ENCODE results near the gene WDR73.

DNA sequence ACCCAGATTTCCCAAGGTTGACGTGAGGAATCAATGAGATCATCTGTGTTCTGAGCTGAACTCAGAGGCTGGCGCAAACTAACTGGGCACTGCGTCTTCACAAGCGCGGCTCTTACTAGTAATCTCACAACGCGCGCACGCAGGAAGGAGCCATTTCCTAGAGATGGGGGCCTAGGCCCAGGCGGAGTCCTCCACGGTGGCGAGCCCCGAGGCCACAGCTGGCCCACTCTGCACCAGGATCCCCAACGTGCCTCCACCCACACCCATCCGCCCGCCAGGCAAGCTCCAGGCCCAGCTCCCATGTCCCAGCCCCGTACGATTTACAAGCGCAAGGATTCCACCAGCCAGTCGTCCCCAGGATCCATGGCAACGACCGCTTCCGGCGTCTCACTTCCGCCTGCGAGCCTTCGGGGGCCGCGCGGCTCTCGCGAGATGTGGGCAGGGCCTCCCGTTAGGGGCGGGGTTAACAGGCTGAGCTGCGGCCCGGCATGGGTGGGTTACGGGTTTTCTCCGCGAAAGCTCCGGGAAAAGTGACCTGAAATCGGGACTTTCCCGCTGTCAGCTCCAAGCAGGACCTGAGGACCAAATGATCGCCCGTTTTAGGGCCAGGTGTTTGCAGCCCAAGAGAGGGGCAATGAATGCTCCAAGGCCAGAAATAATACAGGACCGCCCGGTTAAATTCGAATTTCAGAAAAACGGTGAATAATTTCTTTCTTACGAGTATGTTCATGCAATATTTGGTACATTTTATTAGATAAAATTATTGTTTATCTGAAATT is at the start of gene WDR73:
- TF ChIP-seq HNRNPL (IDR thresholded peaks at IDR 0.05; ENCODE audit: low read depth, low read length): no peak
- TF ChIP-seq ZFP30 (CRISPR knock-in tag; IDR thresholded peaks at IDR 0.05; ENCODE audit: borderline replicate concordance): no peak
- TF ChIP-seq, protein P1, sequence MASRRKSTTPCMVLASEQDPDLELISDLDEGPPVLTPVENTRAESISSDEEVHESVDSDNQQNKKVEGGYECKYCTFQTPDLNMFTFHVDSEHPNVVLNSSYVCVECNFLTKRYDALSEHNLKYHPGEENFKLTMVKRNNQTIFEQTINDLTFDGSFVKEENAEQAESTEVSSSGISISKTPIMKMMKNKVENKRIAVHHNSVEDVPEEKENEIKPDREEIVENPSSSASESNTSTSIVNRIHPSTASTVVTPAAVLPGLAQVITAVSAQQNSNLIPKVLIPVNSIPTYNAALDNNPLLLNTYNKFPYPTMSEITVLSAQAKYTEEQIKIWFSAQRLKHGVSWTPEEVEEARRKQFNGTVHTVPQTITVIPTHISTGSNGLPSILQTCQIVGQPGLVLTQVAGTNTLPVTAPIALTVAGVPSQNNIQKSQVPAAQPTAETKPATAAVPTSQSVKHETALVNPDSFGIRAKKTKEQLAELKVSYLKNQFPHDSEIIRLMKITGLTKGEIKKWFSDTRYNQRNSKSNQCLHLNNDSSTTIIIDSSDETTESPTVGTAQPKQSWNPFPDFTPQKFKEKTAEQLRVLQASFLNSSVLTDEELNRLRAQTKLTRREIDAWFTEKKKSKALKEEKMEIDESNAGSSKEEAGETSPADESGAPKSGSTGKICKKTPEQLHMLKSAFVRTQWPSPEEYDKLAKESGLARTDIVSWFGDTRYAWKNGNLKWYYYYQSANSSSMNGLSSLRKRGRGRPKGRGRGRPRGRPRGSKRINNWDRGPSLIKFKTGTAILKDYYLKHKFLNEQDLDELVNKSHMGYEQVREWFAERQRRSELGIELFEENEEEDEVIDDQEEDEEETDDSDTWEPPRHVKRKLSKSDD (conservative IDR thresholded peaks at IDR 0.05; ENCODE audit: low read length): peak; percentile 97
- TF ChIP-seq, protein P2, sequence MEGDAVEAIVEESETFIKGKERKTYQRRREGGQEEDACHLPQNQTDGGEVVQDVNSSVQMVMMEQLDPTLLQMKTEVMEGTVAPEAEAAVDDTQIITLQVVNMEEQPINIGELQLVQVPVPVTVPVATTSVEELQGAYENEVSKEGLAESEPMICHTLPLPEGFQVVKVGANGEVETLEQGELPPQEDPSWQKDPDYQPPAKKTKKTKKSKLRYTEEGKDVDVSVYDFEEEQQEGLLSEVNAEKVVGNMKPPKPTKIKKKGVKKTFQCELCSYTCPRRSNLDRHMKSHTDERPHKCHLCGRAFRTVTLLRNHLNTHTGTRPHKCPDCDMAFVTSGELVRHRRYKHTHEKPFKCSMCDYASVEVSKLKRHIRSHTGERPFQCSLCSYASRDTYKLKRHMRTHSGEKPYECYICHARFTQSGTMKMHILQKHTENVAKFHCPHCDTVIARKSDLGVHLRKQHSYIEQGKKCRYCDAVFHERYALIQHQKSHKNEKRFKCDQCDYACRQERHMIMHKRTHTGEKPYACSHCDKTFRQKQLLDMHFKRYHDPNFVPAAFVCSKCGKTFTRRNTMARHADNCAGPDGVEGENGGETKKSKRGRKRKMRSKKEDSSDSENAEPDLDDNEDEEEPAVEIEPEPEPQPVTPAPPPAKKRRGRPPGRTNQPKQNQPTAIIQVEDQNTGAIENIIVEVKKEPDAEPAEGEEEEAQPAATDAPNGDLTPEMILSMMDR (IDR thresholded peaks at IDR 0.05 in 2 of 3, conservative IDR thresholded peaks at IDR 0.05 in 1 of 3; ENCODE audit: insufficient read depth in 2 of 3, low read depth in 1 of 3, low read length in 3 of 3): peak in 1 of 3 experiments; percentile 34; a peak in 2 of 6 replicates
- no peak for TF ChIP-seq MAFK (IDR thresholded peaks at IDR 0.05; ENCODE audit: low read length)
- TF ChIP-seq GATA2 (CRISPR knock-in tag; IDR thresholded peaks at IDR 0.05): no peak
- TF ChIP-seq, protein P3, sequence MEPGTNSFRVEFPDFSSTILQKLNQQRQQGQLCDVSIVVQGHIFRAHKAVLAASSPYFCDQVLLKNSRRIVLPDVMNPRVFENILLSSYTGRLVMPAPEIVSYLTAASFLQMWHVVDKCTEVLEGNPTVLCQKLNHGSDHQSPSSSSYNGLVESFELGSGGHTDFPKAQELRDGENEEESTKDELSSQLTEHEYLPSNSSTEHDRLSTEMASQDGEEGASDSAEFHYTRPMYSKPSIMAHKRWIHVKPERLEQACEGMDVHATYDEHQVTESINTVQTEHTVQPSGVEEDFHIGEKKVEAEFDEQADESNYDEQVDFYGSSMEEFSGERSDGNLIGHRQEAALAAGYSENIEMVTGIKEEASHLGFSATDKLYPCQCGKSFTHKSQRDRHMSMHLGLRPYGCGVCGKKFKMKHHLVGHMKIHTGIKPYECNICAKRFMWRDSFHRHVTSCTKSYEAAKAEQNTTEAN (CRISPR knock-in tag; IDR thresholded peaks at IDR 0.05): 0 out of 2 replicates have a peak, but pooled peaks have one; percentile 43
- TF ChIP-seq GATAD2A (IDR thresholded peaks at IDR 0.05): no peak
- TF ChIP-seq HMG20B (CRISPR knock-in tag; IDR thresholded peaks at IDR 0.05): no peak
- TF ChIP-seq TAF1 (IDR thresholded peaks at IDR 0.05; ENCODE audit: control insufficient read depth, extremely low read depth, insufficient read depth, low read length, severe bottlenecking): peak; percentile 58
- 0 out of 2 replicates have a peak, but pooled peaks have one; percentile 20 for TF ChIP-seq ZNF224 (CRISPR knock-in tag; IDR thresholded peaks at IDR 0.05)
- no peak for TF ChIP-seq EP300 (IDR thresholded peaks at IDR 0.05; ENCODE audit: low read length)
- no peak for TF ChIP-seq POLR3A (IDR thresholded peaks at IDR 0.05; ENCODE audit: borderline replicate concordance, extremely low read depth, insufficient read depth, insufficient read length)
- TF ChIP-seq NFIX (CRISPR knock-in tag; IDR thresholded peaks at IDR 0.05; ENCODE audit: low read depth): no peak
